HFF-Myc (cell line): ENCODE data around the gene SHQ1.

ENCODE experiments used
- DNase-seq: peaks from one replicate; pipeline ENCODE4 v3.0.0-alpha.2; 2011; ENCODE audit warnings: low read depth; ENCODE audit errors: extremely low read depth
- H3K4me3 ChIP-seq: replicated peaks from 2 replicates; pipeline ENCODE4 v1.5.1; 2011; ENCODE audit warnings: low read depth, mild to moderate bottlenecking, control low read depth, low read length
- CTCF ChIP-seq: IDR thresholded peaks from 2 replicates; pipeline ENCODE4 v1.5.1; 2012; ENCODE audit warnings: mild to moderate bottlenecking, low read depth, low read length, control low read depth; ENCODE audit errors: missing control alignments

Gene SHQ1

DNA sequence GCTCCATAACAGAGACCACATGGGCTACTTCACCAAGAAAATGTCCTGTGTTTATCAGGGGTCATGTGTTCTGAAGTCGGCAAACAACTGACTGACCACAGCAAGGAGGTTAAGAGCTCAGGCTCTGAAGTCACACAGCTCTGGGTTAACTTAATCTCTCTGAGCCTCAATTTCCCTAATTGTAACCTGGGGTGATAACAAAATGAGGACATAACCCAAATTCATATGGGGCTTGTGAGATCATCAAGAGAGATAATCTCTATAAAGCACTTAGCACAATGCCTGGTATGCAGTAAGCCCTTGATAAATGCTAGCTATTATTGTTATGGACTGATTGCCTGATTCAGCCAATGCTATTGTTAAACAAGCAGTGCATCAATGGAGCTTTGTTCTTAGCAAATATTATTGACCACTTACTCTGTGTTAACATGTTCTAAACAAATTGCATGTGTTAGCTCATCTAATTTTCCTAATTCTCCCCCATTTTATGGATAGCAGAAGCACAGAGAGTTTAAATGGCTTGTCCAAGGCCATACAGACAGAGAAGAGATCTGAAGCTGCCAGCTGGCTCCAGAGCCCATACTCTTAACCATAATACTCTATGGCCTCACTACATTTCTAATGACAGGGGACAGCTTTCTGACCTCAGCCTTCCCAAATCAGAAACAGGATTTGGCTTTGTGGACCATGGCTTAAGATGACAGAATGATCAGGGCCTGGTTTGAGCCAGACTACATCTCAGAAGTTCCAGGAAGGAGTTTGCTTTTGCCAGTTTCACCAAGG is 78.3 kb downstream of the SHQ1 start:
- DNase-seq = no peak
- H3K4me3 ChIP-seq = no peak overlapping the region
- TF ChIP-seq CTCF = no peak

- no peak for TF ChIP-seq CTCF
- no peak overlapping the region for H3K4me3 ChIP-seq
- DNase-seq = no peak
These were observed 79.3 kb downstream of the SHQ1 start for GRCh38 chr3:72768936-72769335.

- H3K4me3 ChIP-seq = no peak overlapping the region
- TF ChIP-seq CTCF = no peak
- no peak for DNase-seq
These were observed 79.8 kb downstream of the SHQ1 start for GRCh38 chr3:72768481-72768880.

DNA sequence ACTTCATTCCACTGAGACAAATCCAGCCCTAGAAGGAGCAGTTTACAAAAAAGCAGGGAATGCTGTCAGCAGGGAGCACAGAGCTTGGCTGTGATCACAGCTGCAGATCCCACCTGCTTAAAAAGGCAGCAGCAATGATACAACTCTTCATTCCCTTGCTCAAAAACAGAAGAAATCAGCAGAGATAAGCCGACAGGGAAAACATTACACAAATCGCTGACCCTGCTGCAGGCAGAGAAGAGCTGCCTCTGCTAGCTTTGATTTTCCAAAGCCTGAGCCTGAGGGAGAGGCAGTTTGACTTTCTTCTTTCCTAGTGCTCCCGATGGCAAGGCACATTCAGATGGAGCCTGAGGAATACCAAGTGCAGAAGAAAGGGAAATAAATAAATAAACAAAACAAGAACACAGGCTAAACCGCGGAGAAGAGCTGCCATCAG is 80.2 kb downstream of the SHQ1 start:
- no peak for TF ChIP-seq CTCF
- no peak overlapping the region for H3K4me3 ChIP-seq
- no peak for DNase-seq

DNA sequence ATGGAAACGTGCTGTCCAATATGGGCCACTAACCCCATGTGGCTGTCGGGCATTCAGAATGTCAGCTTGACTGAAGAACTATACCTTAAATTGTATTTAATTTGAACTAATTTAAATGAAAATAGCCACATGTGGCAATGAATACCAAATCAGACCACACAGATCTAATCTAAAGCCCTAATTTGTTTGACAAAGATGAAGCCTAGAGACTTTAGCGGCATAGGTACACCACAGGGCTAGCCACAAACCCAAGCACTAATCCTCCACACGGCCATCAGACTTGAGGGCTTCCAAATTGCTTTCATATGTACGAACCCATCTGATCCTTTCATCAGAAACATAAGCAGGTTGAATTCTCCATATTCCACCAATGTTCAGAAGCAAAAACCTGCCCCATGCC is 81.4 kb downstream of the SHQ1 start:
- H3K4me3 ChIP-seq = no peak overlapping the region
- DNase-seq = no peak
- TF ChIP-seq CTCF = no peak

- H3K4me3 ChIP-seq = no peak overlapping the region
- no peak for DNase-seq
- no peak for TF ChIP-seq CTCF
These were observed 84.3 kb downstream of the SHQ1 start for GRCh38 chr3:72763751-72764440.
